Stimulated activated effector memory CD8-positive, alpha-beta T cell treated with anti-CD3 and anti-CD28 coated beads, Interleukin-12 subunit alpha, Interleukin-12 subunit beta, amount 100 ng/mL, for 72 hours (primary cell): ENCODE measurements around the gene SLC37A2.

Experiments used
- ATAC-seq: fragments of 150-1000 bp; cut with Tn5 transposase; 2 replicates; pipeline ENCODE4 v1.10.0; 2021
- DNase-seq, 2 donors: peaks; one replicate each; pipeline ENCODE4 v3.0.0; 2021 to 2022; ENCODE audit warnings: low spot score in 2 of 2
- H3K27ac Mint-ChIP-seq: one replicate; pipeline ENCODE4 v1.8.0; 2022; ENCODE audit warnings: mild to moderate bottlenecking, mixed read lengths
- H3K36me3 Mint-ChIP-seq: one replicate; pipeline ENCODE4 v1.8.0; 2022; ENCODE audit warnings: mild to moderate bottlenecking, mixed read lengths
- H3K4me1 Mint-ChIP-seq: one replicate; pipeline ENCODE4 v1.8.0; 2022; ENCODE audit warnings: mixed read lengths
- H3K4me3 Mint-ChIP-seq: one replicate; pipeline ENCODE4 v1.8.0; 2022; ENCODE audit warnings: mild to moderate bottlenecking, mixed read lengths
- H3K9me3 Mint-ChIP-seq: one replicate; pipeline ENCODE4 v1.8.0; 2022; ENCODE audit warnings: mixed read lengths

Gene SLC37A2

GRCh38 chr11:125102025-125102424 is 38.9 kb downstream of the SLC37A2 start:
- H3K27ac Mint-ChIP-seq, result peak overlapping the region; percentile 55
- no peak overlapping the region for H3K4me3 Mint-ChIP-seq
- ATAC-seq (no peak), DNase-seq (no peak)
- no peaks in the 10 kb centered on the region for H3K9me3 Mint-ChIP-seq
- no peaks in the 10 kb centered on the region for H3K4me1 Mint-ChIP-seq
- H3K36me3 Mint-ChIP-seq, result peaks cover 27% of the 10 kb centered on the region

- Mint-ChIP-seq H3K27ac (no peak overlapping the region), H3K4me1 (no peaks in the 10 kb centered on the region), H3K9me3 (no peaks in the 10 kb centered on the region), H3K4me3 (no peak overlapping the region), H3K36me3 (peaks cover 27% of the 10 kb centered on the region)
- DNase-seq (no peak), ATAC-seq (no peak)
Observed at GRCh38 chr11:125102510-125102909, 39.4 kb downstream of the SLC37A2 start.

- Mint-ChIP-seq H3K36me3 (peaks cover 5% of the 10 kb centered on the region), H3K4me3 (no peak overlapping the region), H3K4me1 (peaks cover 6% of the 10 kb centered on the region), H3K9me3 (no peaks in the 10 kb centered on the region), H3K27ac (no peak overlapping the region)
- DNase-seq, result no peak
- no peak for ATAC-seq
Observed at GRCh38 chr11:125105926-125106325, 42.8 kb downstream of the SLC37A2 start.

- peaks cover 11% of the 10 kb centered on the region for H3K36me3 Mint-ChIP-seq
- no peak overlapping the region for H3K4me3 Mint-ChIP-seq
- no peak for ATAC-seq
- peaks cover 21% of the 10 kb centered on the region for H3K4me1 Mint-ChIP-seq
- no peak for DNase-seq
- no peak overlapping the region for H3K27ac Mint-ChIP-seq
- H3K9me3 Mint-ChIP-seq, result peaks cover 3% of the 10 kb centered on the region
Observed at GRCh38 chr11:125108469-125108868, 45.4 kb downstream of the SLC37A2 start.

GRCh38 chr11:125110506-125110905 is 47.4 kb downstream of the SLC37A2 start:
- H3K4me3 Mint-ChIP-seq, result peak overlapping the region; percentile 98
- DNase-seq (no peak), ATAC-seq (no peak)
- peak overlapping the region; percentile 98 for H3K27ac Mint-ChIP-seq
- peaks cover 6% of the 10 kb centered on the region for H3K9me3 Mint-ChIP-seq
- H3K36me3 Mint-ChIP-seq, result peaks cover 11% of the 10 kb centered on the region
- peaks cover 21% of the 10 kb centered on the region for H3K4me1 Mint-ChIP-seq

- Mint-ChIP-seq H3K4me1 (peaks cover 21% of the 10 kb centered on the region), H3K36me3 (peaks cover 11% of the 10 kb centered on the region), H3K9me3 (peaks cover 6% of the 10 kb centered on the region), H3K4me3 (peak overlapping the region; percentile 98), H3K27ac (peak overlapping the region; percentile 98)
- ATAC-seq, result no peak
- DNase-seq, result no peak
Observed at GRCh38 chr11:125111001-125111342, 47.9 kb downstream of the SLC37A2 start.

GRCh38 chr11:125111343-125112207 is 48.5 kb downstream of the SLC37A2 start, which contains the start of gene TMEM218:
TMEM218 (minus strand) TSS chr11:125111626; CDS start chr11:125102241, 9,385 bp downstream.
- DNase-seq (peak; percentile 86 to 95), ATAC-seq (peak; percentile 98)
- Mint-ChIP-seq H3K27ac (peak within 1 kb of the TSS; percentile 98), H3K36me3 (peaks cover 11% of the 10 kb centered on the region), H3K9me3 (peaks cover 6% of the 10 kb centered on the region), H3K4me1 (peaks cover 21% of the 10 kb centered on the region), H3K4me3 (peak within 1 kb of the TSS; percentile 98)

- no peak for ATAC-seq
- H3K9me3 Mint-ChIP-seq, result peaks cover 6% of the 10 kb centered on the region
- H3K4me1 Mint-ChIP-seq, result peaks cover 21% of the 10 kb centered on the region
- H3K27ac Mint-ChIP-seq, result peak overlapping the region; percentile 98
- DNase-seq, result peak in 1 of 2 donors; percentile 52
- peak overlapping the region; percentile 98 for H3K4me3 Mint-ChIP-seq
- H3K36me3 Mint-ChIP-seq, result peaks cover 11% of the 10 kb centered on the region
Observed at GRCh38 chr11:125112208-125112604, 49.1 kb downstream of the SLC37A2 start.

GRCh38 chr11:125114518-125114917 is 51.4 kb downstream of the SLC37A2 start:
- Mint-ChIP-seq H3K4me3 (no peak overlapping the region), H3K9me3 (peaks cover 6% of the 10 kb centered on the region), H3K36me3 (peaks cover 11% of the 10 kb centered on the region), H3K4me1 (peaks cover 21% of the 10 kb centered on the region), H3K27ac (no peak overlapping the region)
- ATAC-seq, result no peak
- no peak for DNase-seq

- Mint-ChIP-seq H3K9me3 (peaks cover 2% of the 10 kb centered on the region), H3K27ac (no peak overlapping the region), H3K4me1 (no peaks in the 10 kb centered on the region), H3K36me3 (no peaks in the 10 kb centered on the region), H3K4me3 (no peak overlapping the region)
- DNase-seq (no peak), ATAC-seq (no peak)
Observed at GRCh38 chr11:125117429-125117828, 54.3 kb downstream of the SLC37A2 start.

- DNase-seq (no peak), ATAC-seq (no peak)
- no peaks in the 10 kb centered on the region for H3K36me3 Mint-ChIP-seq
- no peaks in the 10 kb centered on the region for H3K9me3 Mint-ChIP-seq
- H3K4me1 Mint-ChIP-seq, result no peaks in the 10 kb centered on the region
- no peak overlapping the region for H3K27ac Mint-ChIP-seq
- no peak overlapping the region for H3K4me3 Mint-ChIP-seq
Observed at GRCh38 chr11:125123194-125123946, 60.3 kb downstream of the SLC37A2 start.

- ATAC-seq (peak; percentile 53), DNase-seq (no peak)
- no peak overlapping the region for H3K27ac Mint-ChIP-seq
- no peak overlapping the region for H3K4me3 Mint-ChIP-seq
- H3K36me3 Mint-ChIP-seq, result no peaks in the 10 kb centered on the region
- no peaks in the 10 kb centered on the region for H3K9me3 Mint-ChIP-seq
- no peaks in the 10 kb centered on the region for H3K4me1 Mint-ChIP-seq
Observed at GRCh38 chr11:125123947-125124617, 61.0 kb downstream of the SLC37A2 start.

- no peaks in the 10 kb centered on the region for H3K36me3 Mint-ChIP-seq
- no peak overlapping the region for H3K4me3 Mint-ChIP-seq
- ATAC-seq, result no peak
- H3K4me1 Mint-ChIP-seq, result no peaks in the 10 kb centered on the region
- H3K9me3 Mint-ChIP-seq, result no peaks in the 10 kb centered on the region
- no peak overlapping the region for H3K27ac Mint-ChIP-seq
- no peak for DNase-seq
Observed at GRCh38 chr11:125124618-125124992, 61.5 kb downstream of the SLC37A2 start.

- Mint-ChIP-seq H3K9me3 (no peaks in the 10 kb centered on the region), H3K4me1 (no peaks in the 10 kb centered on the region), H3K4me3 (no peak overlapping the region), H3K27ac (no peak overlapping the region), H3K36me3 (no peaks in the 10 kb centered on the region)
- no peak for DNase-seq
- no peak for ATAC-seq
Observed at GRCh38 chr11:125128450-125128849, 65.3 kb downstream of the SLC37A2 start.

GRCh38 chr11:125129316-125129993 is 66.3 kb downstream of the SLC37A2 start:
- DNase-seq (no peak), ATAC-seq (no peak)
- no peaks in the 10 kb centered on the region for H3K9me3 Mint-ChIP-seq
- no peak overlapping the region for H3K4me3 Mint-ChIP-seq
- no peaks in the 10 kb centered on the region for H3K36me3 Mint-ChIP-seq
- H3K27ac Mint-ChIP-seq, result no peak overlapping the region
- H3K4me1 Mint-ChIP-seq, result no peaks in the 10 kb centered on the region
